HG03460 (cell line): ENCODE data around the gene ARMC12.
"Not testable (repeated sequence)": the region's sequence is repeated elsewhere in the genome, so short reads cannot be mapped to it uniquely, and the experiment has no call there.

Source experiments
- ATAC-seq: cut with Tn5 transposase; IDR thresholded peaks from one replicate; pipeline ENCODE4 v1.9.1; 2021; ENCODE audit not compliant: unreplicated experiment

The ARMC12 gene, protein sequence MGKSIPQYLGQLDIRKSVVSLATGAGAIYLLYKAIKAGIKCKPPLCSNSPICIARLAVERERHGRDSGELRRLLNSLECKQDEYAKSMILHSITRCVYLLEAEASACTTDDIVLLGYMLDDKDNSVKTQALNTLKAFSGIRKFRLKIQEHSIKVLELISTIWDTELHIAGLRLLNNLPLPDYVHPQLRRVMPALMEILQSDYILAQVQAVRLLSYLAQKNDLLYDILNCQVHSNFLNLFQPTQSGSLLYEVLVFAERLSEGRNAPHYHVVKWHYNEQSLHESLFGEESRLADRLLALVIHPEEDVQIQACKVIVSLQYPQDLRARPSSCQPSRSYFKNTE

GRCh38 chr6:35736982-35737412 lies at the start of gene ARMC12:
ARMC12 (plus strand) TSS chr6:35737032; CDS start chr6:35737109, 77 bp downstream.
- no peak for ATAC-seq

GRCh38 chr6:35687658-35688604 lies 48.9 kb upstream of the ARMC12 start:
- peak; percentile 36 for ATAC-seq

- ATAC-seq, result peak; percentile 88
Measured at GRCh38 chr6:35688605-35689322, 48.1 kb upstream of the ARMC12 start, which contains the start of gene FKBP5. FKBP5 (minus strand) TSS chr6:35688915; CDS start chr6:35642824, 46,091 bp downstream.

DNA sequence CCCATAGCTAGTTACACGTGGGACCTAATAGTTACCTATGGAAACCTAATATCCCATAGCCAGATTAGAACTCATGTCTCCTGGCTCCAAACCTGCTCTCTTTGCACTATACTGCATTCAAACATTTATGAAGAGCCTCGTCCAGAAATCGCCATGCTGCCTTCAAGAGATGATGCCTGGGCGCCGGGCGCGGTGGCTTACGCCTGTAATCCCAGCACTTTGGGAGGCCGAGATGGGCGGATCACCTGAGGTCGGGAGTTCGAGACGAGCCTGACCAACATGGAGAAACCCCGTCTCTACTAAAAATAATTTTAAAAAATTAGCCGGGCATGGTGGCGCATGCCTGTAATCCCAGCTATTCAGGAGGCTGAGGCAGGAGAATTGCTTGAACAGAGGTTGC lies 46.8 kb upstream of the ARMC12 start:
- not testable (repeated sequence) for ATAC-seq

DNA sequence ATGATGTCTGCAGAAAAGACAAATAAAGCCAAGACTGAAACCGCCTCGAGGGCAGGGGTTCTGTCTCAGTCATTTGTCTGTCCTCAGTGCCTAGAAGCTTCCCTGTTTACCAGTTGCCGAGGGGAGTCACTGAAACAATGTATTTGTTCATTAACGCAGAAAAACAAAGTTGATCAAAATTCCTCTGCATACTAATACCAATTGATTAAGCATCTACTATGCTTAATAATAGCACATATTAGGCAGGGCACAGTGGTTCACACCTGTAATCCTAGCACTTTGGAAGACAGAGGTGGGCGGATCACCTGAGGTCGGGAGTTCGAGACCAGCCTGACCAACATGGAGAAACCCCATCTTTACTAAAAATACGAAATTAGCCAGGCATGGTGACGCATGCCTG lies 46.3 kb upstream of the ARMC12 start:
- no peak for ATAC-seq

GRCh38 chr6:35691027-35691824 lies 45.6 kb upstream of the ARMC12 start:
- ATAC-seq, result no peak

GRCh38 chr6:35694462-35694861 lies 42.4 kb upstream of the ARMC12 start:
- ATAC-seq, result no peak

GRCh38 chr6:35698430-35698829 lies 38.4 kb upstream of the ARMC12 start:
- ATAC-seq, result not testable (repeated sequence)

- no peak for ATAC-seq
Measured at GRCh38 chr6:35698858-35699257, 38.0 kb upstream of the ARMC12 start.

DNA sequence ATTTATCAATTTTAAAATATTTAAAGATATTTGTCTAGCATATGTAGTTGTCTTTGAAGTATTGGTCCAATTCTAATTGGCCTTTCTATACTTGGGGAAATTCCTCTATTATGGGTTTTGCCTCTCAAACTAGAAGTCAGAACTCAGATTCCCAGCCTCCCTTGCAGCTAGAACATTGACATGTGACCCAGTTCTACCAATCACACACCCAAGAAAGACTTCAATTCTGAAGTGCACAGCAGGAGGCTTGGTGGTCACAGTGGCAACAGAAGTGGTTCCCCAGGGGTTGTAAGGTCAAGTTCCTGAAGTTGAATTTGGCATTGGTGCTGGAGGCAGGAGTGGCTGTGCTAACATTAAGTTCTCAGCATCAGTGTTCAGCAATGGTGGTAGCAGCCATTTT lies 33.3 kb upstream of the ARMC12 start:
- no peak for ATAC-seq

DNA sequence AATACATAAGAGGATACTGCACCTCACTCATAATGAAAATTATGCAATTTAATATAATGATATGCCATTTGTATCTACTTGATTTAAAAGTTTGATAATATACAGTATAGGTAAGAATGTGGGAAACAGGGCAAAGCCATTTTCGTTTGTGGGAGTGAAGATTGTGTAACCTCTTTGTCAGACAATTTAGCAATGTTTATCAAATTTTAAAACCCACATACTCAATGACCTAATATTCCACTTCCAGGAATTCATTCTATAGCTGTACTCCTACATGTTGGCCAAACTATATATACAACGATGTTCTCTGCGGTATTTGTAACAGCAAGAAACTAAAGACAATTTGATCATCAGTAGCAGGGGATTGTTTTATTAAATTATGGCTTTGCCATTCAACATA lies 30.4 kb upstream of the ARMC12 start:
- ATAC-seq, result no peak

GRCh38 chr6:35707714-35708407 lies 29.0 kb upstream of the ARMC12 start:
- ATAC-seq, result no peak

DNA sequence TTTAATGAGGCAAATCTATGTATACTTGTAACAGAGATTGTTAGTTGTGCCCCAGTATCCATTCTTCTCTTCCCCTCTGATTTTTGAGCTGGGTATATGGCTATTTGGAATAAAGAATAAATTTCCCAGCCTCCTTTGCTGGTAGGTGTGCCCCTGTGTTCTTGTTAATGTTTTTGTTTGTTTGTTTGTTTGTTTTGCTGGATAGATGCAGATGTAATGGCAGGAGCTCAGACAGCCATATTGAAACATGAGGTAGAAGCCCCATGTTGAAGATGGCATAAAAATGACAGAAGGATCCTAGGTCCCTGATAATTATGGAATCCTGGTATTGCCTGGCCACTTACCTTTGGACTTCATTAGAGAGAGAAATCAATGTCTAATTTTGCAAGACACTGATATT lies 28.2 kb upstream of the ARMC12 start:
- no peak for ATAC-seq

- ATAC-seq, result no peak
Measured at GRCh38 chr6:35710241-35710847, 26.5 kb upstream of the ARMC12 start.

GRCh38 chr6:35711731-35712130 lies 25.1 kb upstream of the ARMC12 start:
- ATAC-seq, result no peak

- no peak for ATAC-seq
Measured at GRCh38 chr6:35713006-35713767, 23.6 kb upstream of the ARMC12 start.

DNA sequence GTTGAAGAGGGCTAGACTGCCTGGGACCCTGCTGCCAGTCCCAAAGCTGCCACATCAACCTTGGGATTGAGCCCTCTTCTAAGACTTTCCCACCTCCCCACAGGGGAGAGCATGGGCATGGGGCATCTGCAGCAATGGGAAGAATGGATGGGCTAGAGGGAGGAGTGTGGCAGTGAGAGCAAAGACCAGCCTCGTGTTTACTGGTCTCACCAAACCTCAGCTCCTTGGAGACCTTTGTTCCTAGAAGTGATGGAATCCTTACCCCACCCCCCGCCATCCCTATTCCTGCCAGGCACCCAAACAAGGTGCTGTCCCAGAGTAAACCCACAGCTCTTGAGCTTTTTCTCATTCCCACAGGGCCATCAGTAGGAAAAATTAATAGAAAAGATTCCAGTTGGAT lies 20.0 kb upstream of the ARMC12 start:
- ATAC-seq, result no peak
